ENCODE results near the gene CMKLR1. TPM values are rescaled to one million over a fixed set of nuclear protein-coding genes. Genes with fewer than 3 reads are reported as not detected.

The CMKLR1 gene
- polyA plus RNA-seq, 1 of the 3 experiments (the other 2 are of a cell fraction) = 0.15 TPM

DNA sequence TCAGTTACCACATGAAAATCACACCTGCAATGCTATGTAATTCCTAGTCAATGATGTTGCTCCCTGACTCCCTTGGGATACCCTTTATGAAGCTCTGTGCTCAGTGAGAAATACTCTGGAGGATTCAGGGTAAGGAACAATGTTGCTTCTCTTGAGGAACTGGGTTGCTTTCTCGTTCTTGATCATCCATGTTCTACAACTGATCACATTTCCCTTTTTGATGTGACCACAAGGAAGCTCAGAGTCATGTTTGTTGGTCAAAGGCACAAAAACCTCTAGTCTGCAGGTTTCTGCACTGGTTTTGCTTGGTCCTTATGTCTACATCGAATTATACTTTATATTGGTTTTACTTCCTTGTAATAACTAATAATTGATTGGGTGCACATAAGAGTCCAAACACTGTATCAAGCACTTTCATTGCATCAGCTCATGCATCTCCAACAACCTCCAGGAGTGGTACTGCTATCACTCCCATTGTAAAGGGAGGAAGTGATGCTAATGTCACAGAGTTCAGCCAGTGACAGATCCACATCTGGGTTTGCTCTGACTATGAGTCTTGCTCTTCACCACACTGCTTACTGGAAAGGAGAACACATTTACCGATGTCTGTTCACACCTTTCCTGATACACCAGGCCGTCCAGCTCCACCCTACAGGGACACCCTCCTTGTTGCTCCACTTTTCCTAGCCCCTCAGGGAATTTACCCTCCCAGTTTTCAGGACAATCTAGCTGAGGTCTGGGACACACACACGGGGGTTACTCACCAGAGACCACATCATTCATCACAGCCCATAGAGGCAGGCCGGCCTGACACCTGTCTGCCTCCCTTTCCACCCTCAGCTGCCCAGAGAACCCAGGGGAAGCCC is 41.0 kb downstream of the CMKLR1 start:
- Histone ChIP-seq H3K27me3 (ENCODE audit: insufficient read depth) (no peaks in the 10 kb centered on the region), H3K27ac (ENCODE audit: low read depth in 2 of 2, low read length in 1 of 2) (peak overlapping the region in 1 of 2 experiments; percentile 95; a peak in 2 of 4 replicates), H3K4me3 (ENCODE audit: low read depth in 2 of 2, low read length in 1 of 2) (no peak overlapping the region), H3K9me3 (no peaks in the 10 kb centered on the region), H4K20me1 (ENCODE audit: insufficient read depth) (no peaks in the 10 kb centered on the region), H3F3A (replicated peaks; ENCODE audit: insufficient read depth) (no peaks in the 10 kb centered on the region), H3K9ac (no peak overlapping the region), H3K36me3 (replicated peaks in 1 of 2; ENCODE audit: control insufficient read depth in 1 of 2, insufficient read depth in 2 of 2, low read length in 1 of 2) (no peaks in the 10 kb centered on the region), H3K4me2 (no peak overlapping the region), H2AFZ (ENCODE audit: low read depth) (no peak overlapping the region), H3K9me2 (no peaks in the 10 kb centered on the region), H3K79me2 (ENCODE audit: insufficient read depth) (no peaks in the 10 kb centered on the region), H3K4me1 (ENCODE audit: control insufficient read depth in 1 of 2, insufficient read depth in 2 of 2, low read depth in 1 of 2, low read length in 1 of 2) (peaks cover 0 to 46% of the 10 kb centered on the region in 2 experiments; a peak in 2 of 4 replicates)
- POLR2A ChIA-PET = interaction anchor here (0.7 kb wide), 1 partner anchor 23 kb away, joined by 3 read pairs; no protein-coding TSS in a partner anchor
- WGBS (ENCODE audit: low lambda C conversion rate) = 17% methylated on average over 6 of the region's 6 CpGs
- no peak for TF ChIP-seq RCOR1 (IDR thresholded peaks at IDR 0.05; ENCODE audit: low read length)
- no peak for TF ChIP-seq FOSL2 (IDR thresholded peaks at IDR 0.05; ENCODE audit: borderline replicate concordance, low read depth)
- TF ChIP-seq JUND (IDR thresholded peaks at IDR 0.05) = no peak
- TF ChIP-seq RAD21 (IDR thresholded peaks at IDR 0.05; ENCODE audit: low read length) = no peak
- no peak for TF ChIP-seq EP300 (IDR thresholded peaks at IDR 0.05; ENCODE audit: borderline replicate concordance in 1 of 2, low read depth in 1 of 2, low read length in 1 of 2)
- TF ChIP-seq, protein P1, sequence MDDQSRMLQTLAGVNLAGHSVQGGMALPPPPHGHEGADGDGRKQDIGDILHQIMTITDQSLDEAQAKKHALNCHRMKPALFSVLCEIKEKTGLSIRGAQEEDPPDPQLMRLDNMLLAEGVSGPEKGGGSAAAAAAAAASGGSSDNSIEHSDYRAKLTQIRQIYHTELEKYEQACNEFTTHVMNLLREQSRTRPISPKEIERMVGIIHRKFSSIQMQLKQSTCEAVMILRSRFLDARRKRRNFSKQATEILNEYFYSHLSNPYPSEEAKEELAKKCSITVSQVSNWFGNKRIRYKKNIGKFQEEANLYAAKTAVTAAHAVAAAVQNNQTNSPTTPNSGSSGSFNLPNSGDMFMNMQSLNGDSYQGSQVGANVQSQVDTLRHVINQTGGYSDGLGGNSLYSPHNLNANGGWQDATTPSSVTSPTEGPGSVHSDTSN (IDR thresholded peaks at IDR 0.05) = no peak
- TF ChIP-seq, protein P2, sequence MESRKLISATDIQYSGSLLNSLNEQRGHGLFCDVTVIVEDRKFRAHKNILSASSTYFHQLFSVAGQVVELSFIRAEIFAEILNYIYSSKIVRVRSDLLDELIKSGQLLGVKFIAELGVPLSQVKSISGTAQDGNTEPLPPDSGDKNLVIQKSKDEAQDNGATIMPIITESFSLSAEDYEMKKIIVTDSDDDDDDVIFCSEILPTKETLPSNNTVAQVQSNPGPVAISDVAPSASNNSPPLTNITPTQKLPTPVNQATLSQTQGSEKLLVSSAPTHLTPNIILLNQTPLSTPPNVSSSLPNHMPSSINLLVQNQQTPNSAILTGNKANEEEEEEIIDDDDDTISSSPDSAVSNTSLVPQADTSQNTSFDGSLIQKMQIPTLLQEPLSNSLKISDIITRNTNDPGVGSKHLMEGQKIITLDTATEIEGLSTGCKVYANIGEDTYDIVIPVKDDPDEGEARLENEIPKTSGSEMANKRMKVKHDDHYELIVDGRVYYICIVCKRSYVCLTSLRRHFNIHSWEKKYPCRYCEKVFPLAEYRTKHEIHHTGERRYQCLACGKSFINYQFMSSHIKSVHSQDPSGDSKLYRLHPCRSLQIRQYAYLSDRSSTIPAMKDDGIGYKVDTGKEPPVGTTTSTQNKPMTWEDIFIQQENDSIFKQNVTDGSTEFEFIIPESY (IDR thresholded peaks at IDR 0.05; ENCODE audit: borderline replicate concordance, low read depth) = no peak
- TF ChIP-seq, protein P3, sequence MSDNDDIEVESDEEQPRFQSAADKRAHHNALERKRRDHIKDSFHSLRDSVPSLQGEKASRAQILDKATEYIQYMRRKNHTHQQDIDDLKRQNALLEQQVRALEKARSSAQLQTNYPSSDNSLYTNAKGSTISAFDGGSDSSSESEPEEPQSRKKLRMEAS (IDR thresholded peaks at IDR 0.05; ENCODE audit: low read depth) = no peak
- TF ChIP-seq RXRA (IDR thresholded peaks at IDR 0.05; ENCODE audit: borderline replicate concordance, low read depth) = no peak
- TF ChIP-seq TEAD4 (IDR thresholded peaks at IDR 0.05; ENCODE audit: borderline replicate concordance, insufficient read depth) = no peak
- TF ChIP-seq RFX5 (IDR thresholded peaks at IDR 0.05; ENCODE audit: low read length) = no peak
- no peak for TF ChIP-seq NRF1 (IDR thresholded peaks at IDR 0.05; ENCODE audit: low read depth, low read length)
- TF ChIP-seq GABPA (IDR thresholded peaks at IDR 0.05; ENCODE audit: low read depth) = no peak
- no peak for TF ChIP-seq TCF12 (IDR thresholded peaks at IDR 0.05)
- CTCF ChIA-PET = interaction anchor here (0.6 to 4.4 kb wide), 8 partner anchors 9 to 159 kb away, joined by 3 to 20 read pairs (median 4); no protein-coding TSS in a partner anchor
- DNase-seq = no peak

Measured in SK-N-SH (cell line).